Melanocyte of skin (primary cell): ENCODE measurements around the gene C1GALT1. TPM values are rescaled to one million over a fixed set of nuclear protein-coding genes. Genes with fewer than 3 reads are reported as not detected.

Source experiments
- total RNA-seq, 2 donors: library from RNA; depleted of rRNA; stranded (reverse); fragments of >200 nt; gene quantifications; 2 replicates each; pipeline ENCODE4 v1.2.3, GENCODE V29; 2012

Gene C1GALT1
- 10 to 100 TPM; 15.1 to 15.7 TPM for total RNA-seq

DNA sequence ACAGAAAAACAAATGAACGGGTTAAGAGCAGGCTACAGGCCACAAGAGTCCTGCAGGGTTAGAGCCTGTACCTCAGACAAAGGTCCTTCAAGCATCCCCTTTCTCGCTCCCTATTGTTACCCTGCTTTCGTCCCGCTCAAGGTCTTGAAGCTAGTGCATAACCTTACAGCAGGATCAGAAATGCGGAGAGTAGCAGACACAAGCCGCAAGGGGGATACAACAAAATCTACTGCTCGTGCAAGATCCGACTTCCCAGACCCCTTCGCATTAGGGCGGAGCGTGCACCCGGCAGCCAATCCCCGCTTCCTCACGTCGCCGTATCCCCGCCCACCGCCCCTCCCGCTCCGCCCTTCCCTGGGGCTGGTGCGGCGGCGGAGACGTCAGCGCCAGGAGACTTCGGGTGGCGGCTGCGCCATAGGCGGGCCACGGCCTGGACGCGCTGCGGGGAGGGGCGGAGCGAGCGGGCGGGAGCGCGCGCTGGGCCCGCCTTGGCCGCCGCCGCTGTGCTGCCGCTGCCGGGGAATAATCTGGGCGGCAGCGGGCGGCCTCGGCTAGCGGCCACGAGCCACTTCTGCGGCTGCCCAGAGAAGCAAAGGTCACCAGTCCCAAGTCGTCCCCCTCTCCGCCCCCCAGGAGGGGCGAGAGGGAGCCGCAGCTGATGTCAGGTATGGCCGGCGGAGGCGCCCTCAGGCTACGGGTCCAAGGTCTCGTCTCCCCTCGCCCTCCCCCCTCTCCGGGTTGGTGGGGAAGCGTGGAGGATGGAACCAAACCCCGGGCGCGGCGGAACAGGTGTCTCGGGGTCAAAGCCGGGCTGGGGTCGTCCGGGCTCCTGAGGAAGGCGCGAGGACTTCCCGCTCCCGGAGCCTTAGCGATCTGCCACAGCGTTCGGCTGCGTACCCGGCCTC lies at the start of gene C1GALT1:
Gene C1GALT1 (plus strand): TSS at position 389 of the 905 bp plus-strand sequence. CDS start 51,776 bp downstream, outside the sequence.

